Activated CD8-positive, alpha-beta T cell treated with anti-CD3 and anti-CD28 coated beads for 36 hours (primary cell): Measurements from ENCODE around the gene RINL. TPM values are rescaled to one million over a fixed set of nuclear protein-coding genes. Genes with fewer than 3 reads are reported as not detected.

Source experiments
- ATAC-seq: fragments of 200-7000 bp; cut with Tn5 transposase; one replicate; pipeline ENCODE4 v1.10.0; 2021; ENCODE audit warnings: mild to moderate bottlenecking, moderate library complexity
- CTCF ChIA-PET: fragments of 350-600 bp; sonication (Branson Sonifier 250); formaldehyde crosslinking; loops from one replicate; lab custom pipeline; 2021; ENCODE audit warnings: antibody characterized with exemption; lab: Charles Lee
- POLR2A ChIA-PET: fragments of 350-600 bp; sonication (Branson Sonifier 250); formaldehyde crosslinking; loops from one replicate; lab custom pipeline; 2021; ENCODE audit warnings: antibody characterized with exemption; lab: Charles Lee
- DNase-seq: peaks from one replicate; pipeline ENCODE4 v3.0.0-alpha.2; 2020
- H3K27ac Mint-ChIP-seq: one replicate; pipeline ENCODE4 v1.8.0; 2021; ENCODE audit warnings: mild to moderate bottlenecking, mixed read lengths
- H3K27me3 Mint-ChIP-seq: one replicate; pipeline ENCODE4 v1.8.0; 2021; ENCODE audit warnings: mixed read lengths
- H3K36me3 Mint-ChIP-seq: one replicate; pipeline ENCODE4 v1.8.0; 2021; ENCODE audit warnings: low read depth, mixed read lengths
- H3K4me1 Mint-ChIP-seq: one replicate; pipeline ENCODE4 v1.8.0; 2021; ENCODE audit warnings: low read depth, mixed read lengths
- H3K4me3 Mint-ChIP-seq: one replicate; pipeline ENCODE4 v1.8.0; 2021; ENCODE audit warnings: mild to moderate bottlenecking, moderate library complexity, mixed read lengths
- H3K9me3 Mint-ChIP-seq: one replicate; pipeline ENCODE4 v1.8.0; 2021; ENCODE audit warnings: mixed read lengths
- CTCF ChIP-seq: fragments of 200-600 bp; IDR thresholded peaks from one replicate; pipeline ENCODE4 v1.8.0; 2022; ENCODE audit warnings: antibody characterized with exemption, mild to moderate bottlenecking
- intact Hi-C: fragments of 100-400 bp; cut with micrococcal nuclease; formaldehyde crosslinking; loops from one replicate; pipeline ENCODE4 v1.10.0; 2022
- total RNA-seq, 2 experiments: library from RNA; stranded (reverse); gene quantifications; one replicate each; pipeline ENCODE4 v1.2.3, GENCODE V29; 2021

Gene RINL
- total RNA-seq, 2 experiments from 2014 or later, result 85.5 to 87.7 TPM

- Mint-ChIP-seq H3K4me3 (no peak overlapping the region), H3K27ac (no peak overlapping the region), H3K4me1 (peaks cover 29% of the 10 kb centered on the region), H3K27me3 (no peaks in the 10 kb centered on the region), H3K9me3 (no peaks in the 10 kb centered on the region), H3K36me3 (peaks cover 43% of the 10 kb centered on the region)
- DNase-seq (no peak), ATAC-seq (no peak)
- ChIA-PET POLR2A (interaction anchor here (0.8 kb wide), 1 partner anchor 13 kb away, joined by 3 read pairs; no protein-coding TSS in a partner anchor), CTCF (interaction anchor here (1.4 kb wide), 1 partner anchor 18 kb away, joined by 4 read pairs; no protein-coding TSS in a partner anchor)
- no peak for TF ChIP-seq CTCF
- intact Hi-C loops, result no loop called here
Measured at GRCh38 chr19:38905620-38906019, 27.5 kb upstream of the RINL start.

GRCh38 chr19:38904581-38905539, 26.8 kb upstream of the RINL start:
- ChIA-PET CTCF (interaction anchor here (1.4 kb wide), 1 partner anchor 18 kb away, joined by 4 read pairs; no protein-coding TSS in a partner anchor), POLR2A (interaction anchor here (0.8 kb wide), 1 partner anchor 14 kb away, joined by 3 read pairs; no protein-coding TSS in a partner anchor)
- ATAC-seq, result no peak
- peak overlapping the region; percentile 3 for H3K27ac Mint-ChIP-seq
- no peak for TF ChIP-seq CTCF
- intact Hi-C loops, result no loop called here
- peaks cover 29% of the 10 kb centered on the region for H3K4me1 Mint-ChIP-seq
- no peak for DNase-seq
- no peak overlapping the region for H3K4me3 Mint-ChIP-seq
- H3K36me3 Mint-ChIP-seq, result peaks cover 43% of the 10 kb centered on the region
- no peaks in the 10 kb centered on the region for H3K27me3 Mint-ChIP-seq
- no peaks in the 10 kb centered on the region for H3K9me3 Mint-ChIP-seq

GRCh38 chr19:38901683-38902082, 23.6 kb upstream of the RINL start:
- Mint-ChIP-seq H3K36me3 (peaks cover 22% of the 10 kb centered on the region), H3K4me3 (peak overlapping the region; percentile 84), H3K27ac (no peak overlapping the region), H3K9me3 (no peaks in the 10 kb centered on the region), H3K4me1 (peaks cover 30% of the 10 kb centered on the region), H3K27me3 (no peaks in the 10 kb centered on the region)
- intact Hi-C loops, result no loop called here
- POLR2A ChIA-PET, result interaction anchor here (1.3 kb wide), 1 partner anchor 29 kb away, joined by 3 read pairs; the partner anchor contains the start of genes MRPS12 and SARS2
- DNase-seq (no peak), ATAC-seq (no peak)
- no peak for TF ChIP-seq CTCF
- CTCF ChIA-PET, result interaction anchor here (1.1 to 2.2 kb wide), 5 partner anchors 14 to 36 kb away, joined by 3 to 23 read pairs (median 9); partner anchors contain the start of genes MRPS12 and SARS2

- peak overlapping the region; percentile 84 for H3K4me3 Mint-ChIP-seq
- ATAC-seq, result no peak
- H3K9me3 Mint-ChIP-seq, result no peaks in the 10 kb centered on the region
- DNase-seq, result no peak
- POLR2A ChIA-PET, result interaction anchor here (0.8 to 1.5 kb wide), 9 partner anchors 10 to 385 kb away, joined by 3 to 7 read pairs (median 5); partner anchors contain the start of gene CCER2
- TF ChIP-seq CTCF, result no peak
- peaks cover 20% of the 10 kb centered on the region for H3K36me3 Mint-ChIP-seq
- CTCF ChIA-PET, result interaction anchor here (0.6 to 2.2 kb wide), 9 partner anchors 12 to 498 kb away, joined by 3 to 23 read pairs (median 4); partner anchors contain the start of genes FAM98C, MRPS12 and SARS2
- H3K27me3 Mint-ChIP-seq, result no peaks in the 10 kb centered on the region
- H3K4me1 Mint-ChIP-seq, result peaks cover 30% of the 10 kb centered on the region
- H3K27ac Mint-ChIP-seq, result peak overlapping the region; percentile 69
- intact Hi-C loops, result no loop called here
Measured at GRCh38 chr19:38900743-38901190, 22.7 kb upstream of the RINL start.
